Colon (tissue), 2 donors: ENCODE results near the gene SCCPDH.
"Not testable (repeated sequence)": the region's sequence is repeated elsewhere in the genome, so short reads cannot be mapped to it uniquely, and the experiment has no call there.

ENCODE experiments used
- FAIRE-seq: peaks from 2 replicates; lab custom pipeline; 2012; peaks lifted over from hg19 to GRCh38; lab: Jason Lieb, UNC
- donor health status: control.
- donor health status: control.

The SCCPDH gene

GRCh38 chr1:246724016-246724730 is at the start of gene SCCPDH:
Gene SCCPDH, plus strand, starts transcription at chr1:246724409. Its CDS starts 14 bp downstream, at chr1:246724423.
- no peak for FAIRE-seq

DNA sequence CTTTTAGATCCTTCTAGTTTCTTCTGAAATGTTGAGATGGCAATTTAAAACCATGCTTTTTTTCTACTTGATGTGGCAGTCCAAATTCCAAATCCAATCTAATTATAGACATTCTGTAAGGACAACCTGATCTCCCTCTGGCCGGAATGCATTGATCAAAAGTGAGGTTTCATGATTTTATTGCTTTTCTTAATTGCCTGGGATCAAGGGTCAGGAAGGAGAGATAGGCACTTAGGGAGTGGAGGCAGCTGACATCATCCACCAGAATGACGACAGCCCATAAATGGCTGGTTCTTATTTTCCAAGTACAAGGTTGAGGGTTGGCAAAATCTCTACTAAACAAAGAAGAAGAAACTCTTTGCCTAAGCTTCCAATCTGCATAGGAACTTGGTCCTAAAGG is 46.4 kb upstream of the SCCPDH start:
- FAIRE-seq = peak; percentile 60

DNA sequence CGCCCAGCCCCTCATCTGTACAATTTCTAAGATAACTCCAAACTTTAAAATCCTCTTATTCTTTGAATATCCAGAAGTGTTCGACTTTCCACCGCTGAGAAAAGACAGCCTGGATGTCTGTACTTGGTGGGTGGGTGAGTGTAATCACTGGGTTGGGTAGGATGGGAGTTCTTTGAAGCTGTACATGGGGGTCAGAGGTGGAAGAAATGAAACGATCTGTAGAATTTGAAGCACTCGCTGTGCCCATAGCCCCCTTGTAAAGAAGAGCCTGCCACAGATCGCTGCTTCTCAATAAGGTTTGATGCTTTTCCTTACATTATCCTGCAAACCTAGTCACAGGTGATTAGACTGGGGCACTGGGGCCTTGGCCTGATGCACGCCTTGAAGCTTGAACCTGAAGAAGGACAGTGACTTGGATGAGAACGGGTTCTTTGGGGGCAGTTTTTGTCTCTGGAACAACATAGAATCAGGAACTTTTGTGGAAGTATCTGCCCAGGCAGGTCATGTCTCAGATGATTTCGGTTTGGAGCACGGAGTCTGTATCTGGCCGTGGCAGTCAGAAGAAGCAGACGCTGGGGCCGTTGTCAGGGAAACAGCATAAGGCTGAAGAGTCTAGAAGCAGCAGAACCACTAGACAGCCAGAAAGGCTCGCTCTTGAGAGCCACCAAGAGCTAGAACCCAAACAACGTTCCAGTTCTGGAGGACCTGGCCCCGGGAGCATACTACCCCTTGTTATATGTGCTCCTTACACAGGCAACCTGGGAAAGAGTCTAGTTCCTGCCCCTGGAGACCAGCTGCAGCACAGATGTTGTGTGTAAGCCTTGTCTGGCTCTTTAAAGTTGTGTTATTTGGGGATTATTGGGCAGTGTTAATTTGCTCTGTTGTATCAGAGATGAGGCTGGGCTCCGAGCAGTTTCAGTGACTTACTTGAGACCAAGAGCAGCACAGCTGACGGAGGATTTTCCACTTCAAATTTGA is 45.1 kb upstream of the SCCPDH start:
- no peak for FAIRE-seq

DNA sequence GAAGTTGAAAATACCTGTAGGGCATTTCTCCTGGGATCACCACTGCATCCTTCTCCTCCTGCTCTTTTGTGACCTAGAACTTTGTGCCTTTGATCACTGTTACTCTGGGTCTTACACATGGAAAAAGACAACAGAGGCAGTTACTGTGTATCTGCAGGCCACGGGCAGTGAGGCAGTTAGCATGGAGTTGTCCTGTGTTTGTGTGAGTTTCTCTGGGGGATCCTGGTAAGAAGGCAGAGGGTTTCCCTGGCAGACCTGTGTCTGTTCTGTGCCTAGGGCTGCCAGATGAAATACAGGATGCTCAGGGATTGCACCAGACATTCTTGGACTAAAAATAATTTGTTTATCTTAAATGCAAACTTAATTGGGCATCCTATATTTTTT is 44.4 kb upstream of the SCCPDH start:
- FAIRE-seq = no peak

GRCh38 chr1:246680190-246680589 is 44.0 kb upstream of the SCCPDH start:
- FAIRE-seq = no peak

GRCh38 chr1:246680696-246681130 is 43.5 kb upstream of the SCCPDH start:
- FAIRE-seq = no peak

DNA sequence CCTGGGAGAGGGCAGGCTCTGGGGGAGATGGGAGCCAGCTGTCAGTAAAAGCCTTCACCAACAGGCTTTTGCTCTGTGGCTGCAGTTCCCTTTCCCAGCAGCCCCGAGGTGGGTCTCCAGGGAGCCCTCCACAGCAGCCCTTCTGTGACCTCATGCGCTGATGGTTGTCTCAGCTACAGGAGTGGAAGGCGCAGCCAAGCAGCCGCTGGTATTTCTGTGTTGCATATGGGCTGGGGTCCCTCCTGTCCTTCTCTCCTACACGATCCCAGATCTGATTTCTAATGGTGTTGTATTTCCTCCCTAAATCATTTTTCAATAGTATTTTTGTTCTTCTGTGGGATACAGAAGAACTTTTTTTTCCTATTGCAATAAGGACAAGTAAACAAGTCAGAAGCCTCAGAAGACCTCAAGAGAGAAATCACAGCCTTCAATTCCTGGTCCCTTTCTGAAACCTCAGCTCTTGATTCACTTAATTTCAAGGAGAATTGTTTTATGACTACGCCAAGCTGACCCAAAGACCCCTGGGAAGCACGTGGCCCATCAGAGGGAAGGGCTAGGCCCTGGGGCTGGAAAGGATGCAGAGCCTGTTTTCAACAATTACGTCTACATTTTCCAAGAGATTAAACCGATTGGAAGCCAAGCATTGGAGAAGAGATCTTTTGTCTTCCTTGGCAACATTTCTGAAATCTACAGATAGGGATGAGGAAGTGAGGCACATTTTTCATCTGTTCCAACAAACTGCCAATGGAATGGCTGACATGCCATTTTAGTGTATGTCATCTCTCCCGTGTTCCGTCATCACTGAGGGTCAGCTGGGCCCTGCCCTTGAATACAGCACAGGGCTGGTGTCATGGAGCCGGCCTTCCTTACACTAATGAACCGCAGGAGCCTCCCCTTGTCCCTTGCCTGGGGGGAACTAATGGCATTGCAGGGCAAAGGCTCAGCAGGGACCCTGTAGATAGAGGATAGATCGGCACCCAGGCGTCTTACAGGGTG is 42.0 kb upstream of the SCCPDH start:
- FAIRE-seq = no peak

DNA sequence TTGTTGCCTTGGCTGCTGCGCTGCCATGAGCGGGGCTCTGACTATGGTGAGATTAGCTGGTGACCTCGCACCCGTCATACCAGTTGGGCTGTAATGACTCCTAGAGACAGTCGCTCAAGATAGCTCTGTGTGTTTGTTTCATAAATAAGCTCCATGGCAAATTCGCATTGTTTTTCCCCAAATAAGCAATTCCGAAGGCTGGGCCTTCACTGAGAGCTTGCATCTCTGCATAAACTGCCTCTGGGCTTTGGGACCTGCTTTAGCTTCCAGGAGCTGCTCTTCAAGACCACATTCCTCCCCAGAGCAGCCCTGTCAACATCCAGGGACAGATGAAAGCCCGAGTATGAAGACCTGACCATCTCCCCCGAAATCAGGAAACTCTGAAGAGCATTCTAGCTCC is 40.7 kb upstream of the SCCPDH start:
- FAIRE-seq = no peak

- FAIRE-seq = no peak
These were observed 37.2 kb upstream of the SCCPDH start for GRCh38 chr1:246687002-246687401.

DNA sequence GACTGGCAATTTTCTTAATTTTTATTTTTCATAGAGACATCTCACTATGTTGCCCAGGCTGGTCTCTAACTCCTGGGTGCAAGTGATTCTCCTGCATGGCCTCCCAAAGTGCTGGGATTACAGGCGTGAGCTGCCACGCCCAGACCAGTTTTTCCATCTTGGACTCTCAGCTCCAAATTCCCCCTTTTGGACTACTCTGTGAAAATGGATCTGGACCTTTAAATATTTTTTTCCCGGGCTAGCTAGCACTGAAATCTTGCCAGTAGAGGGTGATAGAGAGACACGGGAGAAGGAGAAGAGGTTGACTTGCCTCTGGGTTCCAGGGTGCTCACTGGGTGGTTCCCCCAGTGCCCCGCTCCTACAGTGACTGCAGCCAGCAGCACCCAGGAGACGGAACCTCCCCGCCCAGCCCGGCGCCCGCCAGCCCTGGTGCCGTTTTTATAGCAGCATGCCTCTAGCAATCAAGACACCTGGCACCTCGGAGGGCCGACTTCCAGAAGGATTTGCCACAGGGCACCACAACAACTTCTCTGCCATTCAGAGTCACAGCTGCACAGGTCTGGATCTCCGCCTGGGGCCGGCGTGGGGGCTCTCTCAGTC is 34.7 kb upstream of the SCCPDH start:
- FAIRE-seq = no peak

DNA sequence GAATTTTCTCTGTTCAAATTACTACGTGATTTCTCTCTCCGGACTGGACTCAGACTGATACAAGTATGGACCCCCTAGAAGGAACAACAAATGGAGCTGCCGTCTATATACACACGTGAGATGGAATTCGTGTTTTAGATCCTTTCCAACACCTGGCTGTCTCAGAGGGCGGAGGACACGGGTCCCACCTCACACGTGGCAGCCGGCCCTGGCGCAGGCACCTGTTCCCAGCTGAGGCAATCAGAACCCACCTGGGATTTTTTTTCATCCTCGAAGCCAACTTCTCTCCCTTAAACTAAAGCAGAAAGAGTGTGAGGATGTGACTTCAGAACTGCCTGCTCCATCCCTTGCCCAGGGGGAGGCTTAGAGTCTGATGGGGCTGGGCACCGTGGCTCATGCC is 34.1 kb upstream of the SCCPDH start:
- FAIRE-seq = no peak

DNA sequence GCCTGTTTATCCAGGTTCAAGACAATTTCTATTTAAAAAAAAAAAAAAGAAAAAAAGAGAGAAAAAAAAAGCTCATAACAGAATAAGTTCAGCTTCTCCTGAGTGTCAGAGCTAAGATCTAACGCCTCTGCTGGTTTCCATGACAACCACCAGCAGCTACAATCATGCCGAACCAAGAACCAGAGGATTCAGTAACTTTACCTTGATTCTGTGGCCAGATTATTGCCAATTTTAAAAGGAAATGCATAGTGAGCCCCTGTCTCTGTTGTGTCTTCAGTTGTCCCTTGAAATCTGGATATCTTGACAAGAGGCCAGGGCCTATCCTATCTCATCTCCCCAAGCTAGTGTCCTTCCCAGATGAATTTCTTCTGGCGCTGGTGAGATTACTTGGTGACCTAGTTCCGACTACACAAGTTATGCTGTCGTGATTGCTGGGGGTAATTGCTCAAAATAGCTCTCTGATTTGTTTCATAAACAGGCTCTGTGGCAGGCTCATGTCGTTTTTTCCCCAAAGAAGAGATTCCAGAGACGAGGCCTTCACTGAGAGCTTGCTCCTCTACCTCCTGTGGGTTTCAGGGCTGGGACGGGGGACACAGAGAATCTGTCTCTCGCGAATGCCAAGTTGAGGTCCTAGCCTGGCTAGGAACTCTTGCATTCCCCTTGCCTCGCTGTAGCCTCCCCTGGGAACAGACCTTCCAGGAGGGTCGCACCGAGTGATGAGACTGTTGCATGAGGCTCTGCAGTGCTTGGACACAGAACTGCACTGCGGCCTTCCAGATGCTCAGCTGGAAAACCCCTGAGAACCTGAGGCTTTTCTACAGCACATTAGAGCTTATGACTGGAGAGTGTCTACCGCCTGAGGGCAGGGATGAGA is 32.4 kb upstream of the SCCPDH start:
- no peak for FAIRE-seq

- FAIRE-seq = not testable (repeated sequence)
These were observed 29.9 kb upstream of the SCCPDH start for GRCh38 chr1:246694213-246694895.

- FAIRE-seq = no peak
These were observed 29.1 kb upstream of the SCCPDH start for GRCh38 chr1:246695136-246695535.

DNA sequence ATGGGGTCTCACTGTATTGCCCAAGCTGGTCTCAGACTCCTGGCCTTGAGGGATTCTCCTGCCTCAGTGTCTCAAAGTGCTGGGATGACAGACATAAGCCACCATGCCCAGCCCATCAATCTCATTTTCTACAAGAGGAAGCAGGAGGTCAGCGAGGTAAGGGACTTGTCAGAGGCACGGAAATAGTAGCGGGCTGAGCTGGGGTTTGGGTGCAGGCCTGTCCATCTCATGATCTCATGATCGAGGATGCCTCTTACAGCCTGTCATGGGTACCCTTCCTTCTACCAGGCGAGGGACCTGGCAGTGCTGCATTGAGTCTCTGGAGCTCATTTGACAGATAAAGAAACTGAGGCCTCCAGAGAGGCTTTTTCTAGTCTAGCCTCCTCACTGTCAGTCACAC is 28.5 kb upstream of the SCCPDH start:
- no peak for FAIRE-seq

DNA sequence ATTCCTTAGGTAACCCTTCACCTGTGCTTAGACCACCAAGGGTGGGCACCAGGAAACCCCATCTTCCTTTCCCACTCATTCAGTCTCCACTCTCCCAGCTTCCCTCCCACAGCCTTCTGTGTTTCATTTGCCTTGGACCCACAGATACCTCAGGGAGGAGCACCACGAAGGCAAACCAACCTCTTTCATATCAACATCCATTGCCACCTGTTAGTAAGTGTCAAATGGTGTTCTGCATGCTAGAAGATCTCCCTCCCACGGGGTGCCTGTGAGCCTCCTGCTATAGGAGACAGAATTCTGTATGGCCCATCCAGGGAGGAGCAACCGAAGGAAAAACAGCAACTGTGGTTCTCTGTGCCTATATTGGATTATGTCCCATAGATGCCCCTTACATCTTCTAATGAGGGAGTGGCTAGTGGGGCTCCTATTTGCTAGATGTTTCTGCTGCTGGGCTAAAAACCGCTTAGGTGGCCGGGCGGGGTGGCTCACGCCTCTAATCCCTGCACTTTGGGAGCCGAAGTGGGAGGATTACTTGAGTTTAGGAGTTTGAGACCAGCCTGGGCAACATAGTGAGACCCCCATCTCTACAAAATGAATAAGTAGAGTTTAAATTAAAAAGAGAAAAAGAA is 25.6 kb upstream of the SCCPDH start:
- no peak for FAIRE-seq

DNA sequence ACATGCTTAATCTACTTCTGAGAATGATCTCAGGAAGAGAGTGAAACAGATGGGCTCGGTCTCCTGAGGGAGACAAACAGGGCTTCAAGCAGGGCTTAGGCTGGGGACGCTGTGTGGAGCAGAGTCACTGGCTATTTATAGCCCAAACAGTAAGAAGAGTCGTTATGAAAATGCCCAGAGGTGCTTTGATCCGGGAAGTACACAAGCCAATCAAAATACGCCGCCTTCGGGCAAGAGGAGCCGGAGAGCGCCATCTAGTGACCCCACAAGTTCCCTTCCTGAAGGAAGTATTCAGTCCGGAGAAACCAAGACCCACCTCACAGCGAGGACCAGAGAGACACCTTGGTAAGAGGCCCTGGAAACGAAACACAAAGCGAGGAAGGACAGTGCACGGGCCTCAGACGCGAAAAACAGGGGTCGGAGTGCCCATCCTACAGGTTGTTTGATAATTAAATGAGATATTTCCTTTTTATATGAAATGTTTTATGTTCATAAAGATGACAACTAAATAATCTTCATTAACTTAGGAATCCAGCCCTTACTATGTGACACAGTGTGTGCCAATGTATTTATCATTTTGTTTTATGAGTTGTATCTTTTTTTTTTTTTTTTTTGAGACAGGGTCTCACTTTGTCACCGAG is 25.0 kb upstream of the SCCPDH start:
- FAIRE-seq = no peak

- no peak for FAIRE-seq
These were observed 20.6 kb upstream of the SCCPDH start for GRCh38 chr1:246703581-246703980.

DNA sequence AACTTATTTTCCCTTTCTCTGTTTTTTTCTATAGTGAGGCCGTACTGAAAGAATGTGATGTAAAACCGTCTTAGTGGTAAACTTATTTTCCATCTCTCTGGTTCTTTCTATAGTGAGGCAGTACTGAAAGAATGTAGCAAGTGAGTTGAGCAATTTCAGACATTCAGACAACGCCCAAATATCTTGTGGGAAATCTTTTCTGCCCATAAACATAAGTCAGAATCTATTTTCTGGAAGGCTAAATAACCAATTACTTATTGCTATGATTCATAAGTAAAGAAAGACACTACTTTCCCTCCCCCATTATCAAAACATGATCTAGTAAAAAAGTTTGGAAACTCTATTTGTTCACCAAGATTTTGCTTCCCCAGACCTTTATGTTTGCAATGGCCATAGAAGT is 18.8 kb upstream of the SCCPDH start:
- no peak for FAIRE-seq
